ENCODE measurements around the gene RAN.
"Not testable (repeated sequence)": the region's sequence is repeated elsewhere in the genome, so short reads cannot be mapped to it uniquely, and the experiment has no call there.

The RAN gene

DNA sequence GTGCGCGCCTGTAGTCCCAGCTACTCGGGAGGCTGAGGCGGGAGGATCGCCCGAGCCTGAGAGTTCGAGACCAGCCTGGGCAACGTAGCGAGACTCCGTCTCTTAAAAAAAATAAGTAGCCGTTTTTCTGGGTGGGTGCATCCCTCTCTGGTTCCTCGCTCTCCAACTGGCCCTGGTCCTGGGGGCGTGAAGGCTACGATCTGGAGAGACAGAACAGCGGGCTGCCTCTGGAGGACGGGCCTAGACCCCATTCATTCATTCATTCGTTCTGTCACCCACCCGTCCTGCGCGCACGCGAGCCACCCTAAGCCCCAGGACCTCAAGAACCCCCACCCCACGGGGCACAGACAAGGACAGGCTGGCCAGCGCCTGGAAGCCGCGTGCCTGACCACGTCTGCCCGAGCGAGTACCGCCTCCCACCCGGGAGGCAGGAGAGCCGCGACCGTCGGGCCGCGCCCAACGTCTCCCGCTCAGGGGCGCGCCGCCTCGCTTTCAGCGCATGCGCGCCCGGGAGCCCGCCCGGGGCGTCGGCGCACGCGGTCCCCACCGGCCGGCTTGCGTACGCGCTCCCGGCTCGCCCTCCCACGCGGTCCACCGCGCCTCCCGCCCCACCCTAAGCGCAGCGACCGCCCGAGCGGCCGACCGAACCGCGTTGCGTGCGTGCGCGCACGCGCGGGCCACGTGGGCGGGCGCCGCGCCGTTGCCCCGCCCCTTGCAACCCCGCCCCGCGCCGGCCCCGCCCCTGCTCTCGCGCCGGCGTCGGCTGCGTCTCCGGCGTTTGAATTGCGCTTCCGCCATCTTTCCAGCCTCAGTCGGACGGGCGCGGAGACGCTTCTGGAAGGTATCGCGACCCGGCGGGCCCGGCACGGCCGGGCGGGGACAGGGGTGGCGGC is at the start of gene RAN:
Gene RAN (plus strand): TSS at position 781 of the 893 bp plus-strand sequence. CDS start 528 bp downstream, outside the sequence.
- peak; percentile 71 to 81 for DNase-seq (ENCODE audit: low read depth in 2 of 2, low spot score in 1 of 2)

DNA sequence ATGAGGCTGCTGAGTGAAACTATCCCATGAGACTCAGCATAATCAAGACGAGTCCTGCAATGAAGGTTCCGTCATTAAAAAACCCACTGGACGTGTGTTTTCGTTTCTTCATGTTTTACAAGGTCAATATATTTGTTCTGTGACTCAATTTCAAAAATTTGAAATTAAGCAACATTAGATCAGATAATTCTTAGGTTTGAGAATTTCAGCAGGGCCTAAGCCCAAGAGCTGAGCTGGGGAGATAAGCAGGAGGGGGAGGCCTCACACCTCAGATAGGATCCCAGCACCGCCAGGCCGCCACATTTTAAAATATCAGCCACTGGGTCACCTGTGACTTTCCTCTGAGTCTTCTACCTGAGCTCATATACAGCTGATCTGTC is 46.1 kb upstream of the RAN start:
- no peak for DNase-seq (ENCODE audit: low read depth in 2 of 2, low spot score in 1 of 2)

DNA sequence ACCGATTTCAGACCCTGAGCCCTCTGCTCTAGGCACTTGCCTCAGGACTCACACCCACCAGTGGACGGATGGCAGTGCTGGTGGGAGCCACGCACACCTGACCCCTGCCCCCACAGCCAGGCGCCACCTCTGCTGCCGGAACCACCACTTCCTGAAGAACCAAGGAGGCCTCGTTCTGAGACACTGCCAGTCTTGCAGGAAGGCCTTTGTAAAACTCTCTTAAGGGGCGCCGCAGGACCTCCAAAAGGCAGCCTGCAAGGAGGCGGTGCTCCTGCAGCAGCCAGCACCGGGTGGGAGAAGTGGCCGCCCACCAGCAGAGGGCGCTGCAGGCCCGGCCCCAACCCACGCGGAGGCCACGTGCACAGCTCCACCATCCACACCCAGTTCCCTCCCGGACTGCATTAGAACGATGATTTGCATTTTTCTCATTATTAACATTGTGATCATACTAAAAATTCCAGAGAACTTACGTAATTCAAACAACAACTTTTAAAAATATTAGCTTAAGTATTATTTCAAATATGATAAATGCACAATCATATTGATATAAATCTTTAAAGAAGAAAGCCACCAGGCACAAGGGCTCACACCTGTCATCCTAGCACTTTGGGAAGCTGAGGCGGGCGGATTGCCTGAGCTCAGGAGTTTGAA is 45.6 kb upstream of the RAN start:
- peak; percentile 38 to 51 for DNase-seq (ENCODE audit: low read depth in 2 of 2, low spot score in 1 of 2)

DNA sequence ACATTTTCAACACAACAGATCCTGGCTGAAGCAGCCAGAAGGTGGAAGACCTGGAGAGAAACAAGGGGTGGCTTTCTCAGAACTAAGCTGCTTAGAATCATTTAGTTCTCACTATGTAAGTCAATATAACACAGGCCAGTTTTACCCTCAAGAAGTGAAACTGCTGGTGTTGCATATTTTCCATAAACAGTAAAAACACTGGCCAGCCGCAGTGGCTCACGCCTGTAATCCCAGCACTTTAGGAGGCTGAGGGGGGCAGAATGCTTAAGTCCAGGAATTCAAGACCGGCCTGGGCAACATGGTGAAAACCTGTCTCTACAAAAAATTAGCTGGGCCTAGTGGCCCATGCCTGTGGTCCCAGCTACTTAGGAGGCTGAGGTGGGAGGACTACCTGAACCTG is 44.4 kb upstream of the RAN start:
- DNase-seq (ENCODE audit: low read depth in 2 of 2, low spot score in 1 of 2) = no peak

DNA sequence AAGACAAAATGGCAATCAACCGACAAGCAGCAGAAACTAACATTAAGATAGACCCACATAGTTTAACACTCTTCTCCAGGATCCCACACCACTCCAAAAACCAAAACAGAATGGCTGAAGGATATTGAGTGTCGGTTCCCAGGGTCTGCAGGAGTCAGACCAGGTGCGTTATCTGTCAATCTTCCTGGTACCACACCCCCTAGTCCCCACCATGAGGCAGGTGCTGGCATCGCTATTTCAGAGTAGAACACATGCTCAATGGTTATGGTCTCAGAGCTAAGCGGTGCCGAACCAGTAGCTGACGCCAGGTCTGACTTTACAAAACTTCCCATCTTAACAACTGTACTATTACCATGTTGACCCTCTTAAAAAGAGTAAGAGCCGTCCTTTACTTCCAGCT is 43.0 kb upstream of the RAN start:
- DNase-seq (ENCODE audit: low read depth in 2 of 2, low spot score in 1 of 2) = no peak

DNA sequence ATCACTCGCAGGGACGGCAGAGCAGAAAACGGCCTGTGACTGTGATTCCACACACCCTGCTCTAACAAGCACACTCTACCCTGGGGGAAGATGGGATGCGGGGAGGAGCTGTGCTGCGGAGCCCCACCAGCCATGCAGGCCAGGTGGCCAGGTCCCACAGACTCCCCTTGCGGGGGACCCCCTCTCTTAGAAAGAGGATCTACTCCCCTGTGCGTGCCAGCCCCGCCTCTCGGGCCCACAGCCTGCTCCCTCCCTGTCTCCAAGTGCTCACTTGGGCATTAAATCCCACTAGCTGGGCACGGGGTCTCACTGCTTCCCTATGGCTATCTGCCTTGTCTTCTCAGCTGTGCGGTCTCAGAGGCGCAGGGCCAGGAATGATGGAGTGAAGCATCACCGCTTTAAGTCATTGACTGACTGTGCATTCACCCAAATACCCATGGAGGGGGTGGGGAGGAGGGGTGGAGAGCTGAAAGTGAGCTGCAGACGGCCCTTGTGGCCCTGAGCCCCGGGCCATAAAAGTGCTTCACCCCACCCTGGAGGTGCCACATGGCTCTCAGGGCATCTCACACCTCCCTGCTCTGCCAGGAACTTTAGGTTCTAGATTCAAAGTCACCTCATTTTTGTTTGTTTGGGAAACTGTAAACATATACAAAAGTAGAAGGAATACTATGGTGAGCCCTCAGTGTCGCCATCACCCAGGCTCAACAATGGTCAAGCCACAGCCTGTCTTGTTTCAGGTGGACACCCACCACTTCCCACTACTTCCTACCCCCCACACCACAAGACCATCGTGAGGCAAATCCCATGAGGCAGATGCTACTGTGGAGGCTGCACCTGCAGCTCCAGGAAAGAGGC is 42.2 kb upstream of the RAN start:
- DNase-seq (ENCODE audit: low read depth in 2 of 2, low spot score in 1 of 2) = no peak

DNA sequence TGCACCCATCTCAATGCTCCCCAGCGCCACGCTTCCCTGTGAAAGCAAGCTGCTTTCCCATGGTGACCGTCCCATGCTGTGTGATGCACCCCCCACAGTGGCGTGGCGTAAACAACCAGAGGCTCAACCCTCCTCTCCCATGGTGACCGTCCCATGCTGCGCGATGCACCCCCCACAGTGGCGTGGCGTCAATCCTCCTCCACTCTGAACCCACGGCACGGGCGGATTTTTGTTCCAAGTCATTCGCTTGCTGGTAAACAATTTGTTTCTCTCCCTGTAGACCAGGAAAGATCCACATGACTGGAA is 41.7 kb upstream of the RAN start:
- no peak for DNase-seq (ENCODE audit: low read depth in 2 of 2, low spot score in 1 of 2)

DNA sequence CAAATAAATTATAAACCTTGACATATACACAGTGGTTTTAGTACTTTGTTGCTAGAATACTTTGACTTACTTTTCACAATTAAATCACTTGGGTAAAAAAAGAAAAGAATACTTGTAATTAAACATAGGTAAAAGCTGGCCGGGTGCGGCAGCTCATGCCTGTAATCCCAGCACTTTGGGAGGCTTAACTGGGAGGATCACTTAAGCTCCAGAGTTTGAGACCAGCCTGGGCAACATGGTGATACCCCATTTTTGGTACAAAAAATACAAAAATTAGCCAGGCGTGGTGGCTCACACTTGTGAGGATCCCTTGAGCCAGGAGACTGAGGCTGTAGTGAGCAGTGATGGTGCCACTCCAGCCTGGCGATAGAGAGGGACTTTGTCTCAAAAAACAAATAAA is 40.6 kb upstream of the RAN start:
- DNase-seq (ENCODE audit: low read depth in 2 of 2, low spot score in 1 of 2) = no peak

DNA sequence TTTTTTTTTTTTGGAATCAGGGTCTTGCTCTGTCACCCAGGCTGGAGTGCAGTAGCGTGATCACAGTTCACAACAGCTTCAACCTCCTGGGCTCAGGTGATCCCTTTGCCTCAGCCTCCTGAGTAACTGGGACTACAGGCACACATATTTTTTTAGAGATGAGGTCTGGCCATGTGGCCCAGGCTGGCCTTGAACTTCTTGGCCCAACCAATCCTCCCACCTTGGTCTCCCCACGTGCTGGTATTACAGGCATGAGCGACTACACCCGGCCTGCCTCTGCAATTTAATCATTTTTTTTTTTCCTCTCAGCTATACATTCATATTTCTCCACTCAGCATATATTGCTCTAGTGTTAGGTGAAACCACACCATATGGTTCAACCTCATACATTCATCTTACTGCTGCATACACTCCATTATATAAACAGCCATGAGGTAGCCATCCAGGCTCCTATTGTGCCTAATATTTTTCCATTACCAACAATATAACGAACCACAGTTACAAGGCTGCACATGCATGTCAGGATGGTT is 39.9 kb upstream of the RAN start:
- DNase-seq (ENCODE audit: low read depth in 2 of 2, low spot score in 1 of 2) = no peak

DNA sequence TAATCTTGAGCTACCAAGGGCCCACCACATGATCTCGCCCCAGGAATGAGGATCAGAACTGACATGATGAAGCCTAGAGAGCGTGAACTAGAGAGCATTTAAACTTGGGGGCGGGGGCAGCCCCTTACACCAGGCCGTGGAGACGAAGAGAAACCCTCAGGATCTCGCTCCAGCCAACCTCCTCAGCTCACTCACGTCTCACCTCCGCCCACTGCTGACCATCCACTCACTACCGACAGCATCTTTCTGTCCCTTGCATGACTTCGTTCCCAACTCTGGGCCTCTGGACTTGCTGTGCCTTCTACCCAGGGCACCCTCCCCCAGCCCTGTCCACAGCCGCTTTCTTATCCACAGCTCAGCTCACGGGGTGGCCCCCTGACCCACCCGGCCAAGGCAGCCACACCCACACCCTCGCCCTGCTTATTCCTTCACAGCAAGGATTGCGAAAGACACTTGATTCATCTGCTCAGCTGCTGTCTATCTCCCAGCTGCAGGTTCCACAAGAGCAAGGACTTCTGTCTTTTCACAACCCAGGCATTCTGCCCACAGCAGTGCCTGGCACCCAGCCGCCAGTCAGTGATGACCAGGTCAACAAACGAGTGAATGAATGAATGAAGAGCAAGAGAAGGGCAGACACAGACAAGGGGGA is 39.2 kb upstream of the RAN start:
- DNase-seq (ENCODE audit: low read depth in 2 of 2, low spot score in 1 of 2) = no peak

DNA sequence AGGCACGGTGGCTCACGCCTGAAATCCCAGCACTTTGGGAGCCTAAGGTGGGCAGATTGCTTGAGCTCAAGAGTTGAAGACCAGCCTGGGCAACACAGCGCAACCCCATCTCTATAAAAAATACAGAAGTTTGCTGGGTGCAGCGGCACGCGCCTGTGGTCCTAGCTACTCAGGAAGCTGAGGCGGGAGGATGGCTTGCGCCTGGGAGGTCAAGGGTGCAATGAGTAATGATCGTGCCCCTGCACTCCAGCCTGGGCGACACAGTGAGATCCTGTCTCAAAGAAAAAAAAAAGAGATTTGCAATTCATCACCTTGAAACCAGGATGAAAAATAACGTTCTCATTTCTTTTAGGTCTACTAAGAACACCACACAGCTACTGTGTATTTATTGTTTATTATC is 36.9 kb upstream of the RAN start:
- no peak for DNase-seq (ENCODE audit: low read depth in 2 of 2, low spot score in 1 of 2)

DNA sequence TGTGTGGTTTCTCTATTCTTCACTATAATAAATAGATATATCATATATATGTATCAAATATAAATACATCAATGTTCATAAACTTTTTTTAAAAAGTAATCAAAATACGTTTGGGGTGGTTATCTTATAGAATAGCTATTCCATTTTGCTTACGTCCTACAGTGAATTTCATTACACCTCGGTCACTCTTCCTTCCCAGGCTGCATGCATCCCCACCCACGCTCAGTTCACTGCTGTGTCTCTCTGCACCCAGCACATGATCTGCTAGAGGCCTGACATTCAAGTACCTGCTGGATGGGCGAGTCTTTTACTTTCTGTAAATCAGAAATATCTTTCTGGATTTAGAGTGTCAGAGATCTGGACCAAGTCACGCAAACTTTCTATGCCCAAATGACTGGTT is 36.4 kb upstream of the RAN start:
- no peak for DNase-seq (ENCODE audit: low read depth in 2 of 2, low spot score in 1 of 2)

DNA sequence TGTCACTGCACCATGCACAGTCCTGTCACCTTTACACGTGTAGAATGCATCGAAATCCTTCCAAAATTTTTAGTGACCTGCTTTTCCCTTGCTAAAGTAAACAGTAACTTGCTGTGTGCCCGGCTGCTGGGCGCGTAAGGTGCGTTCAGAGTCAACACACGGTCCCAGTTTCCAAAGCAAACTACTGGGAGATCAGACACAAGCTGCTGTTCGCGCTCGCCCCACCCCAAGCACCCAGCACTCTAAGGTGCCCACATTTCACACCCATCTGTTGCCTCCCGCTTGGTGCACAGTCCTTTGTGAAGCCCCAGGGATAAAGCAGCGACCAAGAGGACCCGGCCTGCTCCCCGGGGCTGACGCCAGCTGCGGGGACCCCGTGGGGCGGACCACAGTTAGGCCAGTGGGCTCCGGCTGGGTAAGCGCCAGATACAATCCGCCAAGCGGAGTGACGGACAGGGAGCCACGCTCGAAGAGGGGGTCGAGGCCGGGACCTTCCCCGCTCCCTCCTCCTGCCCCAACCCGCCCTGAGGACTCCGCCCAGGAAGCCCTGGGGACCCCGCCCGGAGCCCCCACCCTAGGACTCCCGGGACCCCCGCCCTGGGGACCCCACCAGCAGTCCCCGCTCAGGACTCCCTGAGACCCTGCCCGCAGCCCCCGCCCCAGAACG is 33.4 kb upstream of the RAN start:
- peak in 1 of 2 donors; percentile 2 for DNase-seq (ENCODE audit: low read depth in 2 of 2, low spot score in 1 of 2)

DNA sequence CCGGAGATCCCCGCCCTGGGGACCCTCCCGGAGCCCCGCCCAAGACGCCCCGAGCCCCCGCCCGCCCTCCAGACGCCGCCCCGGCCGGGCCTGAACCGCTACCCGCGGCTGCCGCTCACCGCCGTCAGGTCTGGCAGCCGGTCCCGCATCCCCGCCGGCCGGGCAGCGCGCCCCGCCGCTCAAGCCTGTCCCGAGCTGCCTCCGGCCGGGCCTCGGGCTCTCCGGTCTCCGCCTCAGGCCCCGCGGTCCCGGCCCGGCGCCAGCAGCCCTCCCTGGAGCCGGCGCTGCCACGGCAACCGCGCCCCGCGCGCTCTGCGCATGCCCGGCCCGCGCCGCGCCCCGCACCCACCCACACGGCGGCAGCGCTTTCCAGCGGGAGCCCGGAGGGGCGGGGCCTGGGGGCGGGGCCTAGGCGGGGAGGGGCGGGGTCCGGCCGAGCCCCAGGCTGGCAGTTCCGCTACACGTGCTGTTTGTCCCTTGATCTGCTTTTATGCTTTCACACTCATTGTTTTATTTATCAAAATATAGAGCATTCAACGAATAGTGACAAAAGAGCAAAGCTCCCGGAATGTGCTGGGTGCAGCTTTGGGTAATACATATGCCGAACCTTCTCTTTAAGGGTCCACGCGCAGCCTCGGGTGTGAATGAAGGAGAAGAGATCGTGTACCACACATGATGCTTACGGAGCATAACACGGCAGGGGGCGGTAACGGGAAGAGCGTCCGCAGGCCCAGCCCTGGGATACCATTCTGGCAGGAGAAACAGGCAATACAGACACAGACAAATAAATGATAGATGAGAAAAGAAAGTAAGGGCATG is 32.7 kb upstream of the RAN start, which contains the start of gene STX2:
Gene STX2 (minus strand): TSS at position 300 of the 819 bp plus-strand sequence. CDS start 151 bp downstream, at position 149.
- peak; percentile 72 to 80 for DNase-seq (ENCODE audit: low read depth in 2 of 2, low spot score in 1 of 2)

DNA sequence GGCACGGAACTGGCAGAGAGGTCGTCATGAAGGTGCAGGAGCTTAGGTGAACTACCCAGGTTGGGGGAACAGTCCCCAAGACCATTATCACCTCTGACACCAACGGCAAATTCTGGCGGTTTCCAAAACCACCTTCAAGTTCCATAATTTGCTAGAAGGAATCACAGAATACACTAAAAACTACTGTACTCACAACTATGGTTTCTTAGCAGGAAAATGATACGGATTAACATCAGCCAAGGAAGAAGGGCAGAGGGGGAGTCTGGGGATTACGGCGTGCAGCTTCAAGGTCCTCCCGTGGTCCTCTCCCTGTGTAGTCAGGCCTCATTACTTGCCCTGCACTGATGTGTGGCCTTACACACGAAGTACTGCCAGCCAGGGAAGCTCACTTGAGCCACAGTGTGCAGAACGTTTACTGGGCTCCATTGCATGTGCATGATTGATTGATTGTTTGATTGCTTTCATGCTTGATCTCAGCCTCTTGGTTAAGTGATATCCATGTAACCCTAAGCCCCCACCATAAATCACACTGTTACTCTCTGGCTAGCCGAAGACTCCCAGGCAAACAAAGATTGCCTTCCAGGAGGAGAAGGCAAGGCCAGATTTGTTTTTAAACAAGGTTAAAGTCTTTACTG is 32.0 kb upstream of the RAN start:
- no peak for DNase-seq (ENCODE audit: low read depth in 2 of 2, low spot score in 1 of 2)

DNA sequence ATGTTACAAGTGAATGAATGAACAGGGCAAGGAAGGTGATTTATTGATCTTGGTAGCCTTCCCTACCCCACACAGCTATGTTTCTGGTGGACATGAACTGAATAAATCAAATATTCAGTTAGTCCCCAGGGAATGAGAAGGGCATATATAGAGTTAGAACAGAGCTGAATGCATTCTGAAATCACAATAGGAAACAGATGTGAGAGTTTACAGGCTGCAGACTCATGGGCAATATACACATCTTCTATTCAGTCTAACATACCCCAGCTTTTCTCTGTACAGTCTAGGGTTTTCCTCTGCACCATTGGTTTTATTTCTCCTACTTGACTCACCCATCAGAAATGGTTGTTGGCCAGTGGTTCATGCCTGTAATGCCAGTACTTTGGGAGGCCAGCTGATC is 25.5 kb upstream of the RAN start:
- no peak for DNase-seq (ENCODE audit: low read depth in 2 of 2, low spot score in 1 of 2)

DNA sequence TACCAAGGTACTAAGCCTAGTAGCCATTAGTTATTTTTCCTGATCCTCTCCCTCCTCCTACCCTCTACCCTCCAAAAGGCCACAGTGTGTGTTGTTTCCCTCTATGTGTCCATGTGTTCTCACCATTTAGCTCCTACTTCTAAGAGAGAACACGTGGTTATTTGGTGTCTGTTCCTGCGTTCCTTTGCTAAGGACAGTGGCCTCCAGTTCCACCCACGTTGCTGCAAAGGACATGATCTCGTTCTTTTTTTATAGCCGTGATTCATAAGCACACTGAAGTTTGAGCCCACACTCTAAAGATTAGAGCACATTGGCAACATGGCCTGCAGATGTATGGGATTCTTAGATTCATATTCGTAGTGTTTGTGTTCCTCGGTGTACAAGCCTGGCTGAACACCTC is 24.8 kb upstream of the RAN start:
- no peak for DNase-seq (ENCODE audit: low read depth in 2 of 2, low spot score in 1 of 2)

DNA sequence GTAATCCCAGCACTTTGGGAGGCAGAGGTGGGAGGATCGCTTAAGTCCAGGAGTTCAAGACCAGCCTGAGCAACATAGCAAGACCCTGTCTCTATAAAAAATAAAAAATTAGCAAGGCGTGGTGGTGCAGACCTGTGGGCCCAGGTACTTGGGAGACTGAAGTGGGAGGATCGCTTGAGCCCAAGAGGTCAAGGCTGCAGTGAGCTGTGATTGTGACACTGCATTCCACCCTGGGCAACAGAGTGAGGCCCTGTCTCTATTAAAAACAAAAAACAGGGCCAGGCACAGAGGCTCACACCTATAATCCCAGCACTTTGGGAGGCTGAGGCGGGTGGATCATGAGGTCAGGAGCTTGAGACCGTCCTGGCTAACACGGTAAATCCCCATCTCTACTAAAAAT is 23.8 kb upstream of the RAN start:
- DNase-seq (ENCODE audit: low read depth in 2 of 2, low spot score in 1 of 2) = not testable (repeated sequence)

DNA sequence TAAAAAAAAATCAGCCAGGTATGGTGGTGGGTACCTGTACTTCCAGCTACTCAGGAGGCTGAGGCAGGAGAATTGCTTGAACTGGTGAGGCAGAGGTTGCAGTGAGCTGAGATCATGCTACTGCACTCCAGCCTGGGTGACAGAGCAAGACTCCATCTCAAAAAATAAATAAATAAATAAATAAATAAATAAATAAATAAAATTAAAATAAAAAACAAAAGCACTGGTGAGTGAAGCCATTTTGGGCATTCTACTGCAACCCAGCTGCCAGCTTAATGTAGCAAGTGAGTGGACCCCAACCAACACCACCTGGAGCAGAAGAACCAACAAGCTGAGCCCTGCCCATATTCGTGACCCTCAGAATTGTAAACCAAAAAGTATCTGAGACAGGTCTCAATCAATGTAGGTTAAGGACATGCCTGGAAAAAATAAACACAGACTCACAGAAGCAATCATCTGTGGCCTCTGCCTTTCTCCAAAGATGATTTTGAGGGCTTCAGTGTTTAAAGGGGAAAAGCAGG is 23.0 kb upstream of the RAN start:
- not testable (repeated sequence) for DNase-seq (ENCODE audit: low read depth in 2 of 2, low spot score in 1 of 2)
